Glutamatergic neuron (in vitro differentiated cells): ENCODE data around the gene SLX9. TPM values are rescaled to one million over a fixed set of nuclear protein-coding genes. Genes with fewer than 3 reads are reported as not detected.
A peak's percentile ranks its signal among the peaks of the same experiment; 100 is the strongest.

Source experiments
- DNase-seq: peaks from one replicate; pipeline ENCODE4 v3.0.0; 2022
- H3K27ac Mint-ChIP-seq: one replicate; pipeline ENCODE4 v1.8.0; 2020; ENCODE audit warnings: mild to moderate bottlenecking, mixed read lengths, inconsistent platforms; ENCODE audit not compliant: unreplicated experiment
- H3K27me3 Mint-ChIP-seq: one replicate; pipeline ENCODE4 v1.8.0; 2020; ENCODE audit warnings: mild to moderate bottlenecking, moderate library complexity, mixed read lengths, inconsistent platforms; ENCODE audit not compliant: unreplicated experiment
- H3K36me3 Mint-ChIP-seq: one replicate; pipeline ENCODE4 v1.8.0; 2020; ENCODE audit warnings: mild to moderate bottlenecking, mixed read lengths, inconsistent platforms; ENCODE audit not compliant: unreplicated experiment
- H3K4me1 Mint-ChIP-seq: one replicate; pipeline ENCODE4 v1.8.0; 2020; ENCODE audit warnings: mild to moderate bottlenecking, low read depth, mixed read lengths, inconsistent platforms; ENCODE audit not compliant: unreplicated experiment
- H3K4me3 Mint-ChIP-seq: one replicate; pipeline ENCODE4 v1.8.0; 2020; ENCODE audit warnings: mild to moderate bottlenecking, mixed read lengths, inconsistent platforms; ENCODE audit not compliant: unreplicated experiment
- H3K9me3 Mint-ChIP-seq: one replicate; pipeline ENCODE4 v1.8.0; 2020; ENCODE audit warnings: mild to moderate bottlenecking, moderate library complexity, mixed read lengths, inconsistent platforms; ENCODE audit not compliant: unreplicated experiment
- total RNA-seq: library from RNA; stranded (reverse); fragmentation: NEBNext Ultra II Directional; extraction: Animal tissue kit (Norgen Biotek cat#: 25700); gene quantifications from one replicate; pipeline ENCODE4 v1.2.1, GENCODE V29; 2021; ENCODE audit not compliant: unreplicated experiment
- TF ChIP-seq, protein P1 (sequence below): fragments of 200-600 bp; sonication (generic); IDR thresholded peaks from one replicate; pipeline ENCODE4 v1.5.0; 2021; ENCODE audit not compliant: partially characterized antibody, unreplicated experiment

SLX9 gene
- total RNA-seq, 1 donor from 2014 or later = 30.7 TPM

DNA sequence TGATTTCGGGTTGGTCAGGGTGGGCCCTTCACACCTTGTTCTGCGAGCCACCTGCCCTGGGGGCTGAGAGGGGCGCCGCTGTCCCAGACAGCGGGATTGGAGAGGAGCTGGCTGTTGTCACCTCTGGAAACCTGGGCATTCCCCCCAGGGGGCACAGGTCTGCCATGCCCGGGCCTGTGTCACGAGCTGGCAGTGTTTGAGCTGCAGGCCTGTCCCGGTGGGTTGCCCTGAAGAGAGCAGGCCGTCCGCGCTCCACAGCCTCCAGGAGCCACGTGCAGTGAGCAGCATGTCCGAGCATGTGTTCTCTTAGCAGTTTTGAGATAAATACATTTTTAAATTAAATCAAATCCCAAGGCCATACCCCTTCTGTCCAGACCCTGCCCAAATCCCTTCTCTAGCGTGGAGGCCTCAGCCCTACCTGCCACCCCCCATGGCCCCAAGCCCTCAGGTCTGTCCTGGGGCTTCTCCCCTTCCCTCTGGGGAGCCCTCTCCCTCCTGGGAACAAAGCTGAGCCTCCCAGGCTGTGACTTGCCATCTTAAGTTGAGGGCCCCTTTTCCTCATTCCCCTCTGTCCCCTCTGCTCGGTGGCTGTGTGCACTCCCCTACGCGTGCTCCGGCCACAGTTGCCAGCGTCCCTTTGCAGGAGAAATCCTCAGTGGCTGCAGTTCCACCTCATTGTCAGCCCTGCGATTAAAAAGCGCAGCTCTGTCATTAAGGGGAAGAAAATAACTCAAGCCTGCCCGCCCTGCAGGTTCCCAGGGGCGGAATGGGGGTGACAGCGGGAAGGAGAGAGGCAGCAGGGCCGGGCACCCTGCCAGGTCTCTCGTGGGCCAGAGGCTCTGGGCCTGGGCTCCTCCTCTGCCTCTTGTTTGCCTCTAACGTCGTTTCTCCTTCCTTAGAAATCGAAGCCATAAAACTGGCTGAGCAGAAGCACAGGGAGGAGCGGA is 26.6 kb downstream of the SLX9 start:
- H3K4me3 Mint-ChIP-seq = no peak overlapping the region
- H3K9me3 Mint-ChIP-seq = peaks cover 2% of the 10 kb centered on the region
- no peak for DNase-seq
- H3K36me3 Mint-ChIP-seq = no peaks in the 10 kb centered on the region
- peaks cover 15% of the 10 kb centered on the region for H3K27me3 Mint-ChIP-seq
- peaks cover 47% of the 10 kb centered on the region for H3K4me1 Mint-ChIP-seq
- TF ChIP-seq, protein P1, sequence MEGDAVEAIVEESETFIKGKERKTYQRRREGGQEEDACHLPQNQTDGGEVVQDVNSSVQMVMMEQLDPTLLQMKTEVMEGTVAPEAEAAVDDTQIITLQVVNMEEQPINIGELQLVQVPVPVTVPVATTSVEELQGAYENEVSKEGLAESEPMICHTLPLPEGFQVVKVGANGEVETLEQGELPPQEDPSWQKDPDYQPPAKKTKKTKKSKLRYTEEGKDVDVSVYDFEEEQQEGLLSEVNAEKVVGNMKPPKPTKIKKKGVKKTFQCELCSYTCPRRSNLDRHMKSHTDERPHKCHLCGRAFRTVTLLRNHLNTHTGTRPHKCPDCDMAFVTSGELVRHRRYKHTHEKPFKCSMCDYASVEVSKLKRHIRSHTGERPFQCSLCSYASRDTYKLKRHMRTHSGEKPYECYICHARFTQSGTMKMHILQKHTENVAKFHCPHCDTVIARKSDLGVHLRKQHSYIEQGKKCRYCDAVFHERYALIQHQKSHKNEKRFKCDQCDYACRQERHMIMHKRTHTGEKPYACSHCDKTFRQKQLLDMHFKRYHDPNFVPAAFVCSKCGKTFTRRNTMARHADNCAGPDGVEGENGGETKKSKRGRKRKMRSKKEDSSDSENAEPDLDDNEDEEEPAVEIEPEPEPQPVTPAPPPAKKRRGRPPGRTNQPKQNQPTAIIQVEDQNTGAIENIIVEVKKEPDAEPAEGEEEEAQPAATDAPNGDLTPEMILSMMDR = no peak
- H3K27ac Mint-ChIP-seq = peak overlapping the region; percentile 88

DNA sequence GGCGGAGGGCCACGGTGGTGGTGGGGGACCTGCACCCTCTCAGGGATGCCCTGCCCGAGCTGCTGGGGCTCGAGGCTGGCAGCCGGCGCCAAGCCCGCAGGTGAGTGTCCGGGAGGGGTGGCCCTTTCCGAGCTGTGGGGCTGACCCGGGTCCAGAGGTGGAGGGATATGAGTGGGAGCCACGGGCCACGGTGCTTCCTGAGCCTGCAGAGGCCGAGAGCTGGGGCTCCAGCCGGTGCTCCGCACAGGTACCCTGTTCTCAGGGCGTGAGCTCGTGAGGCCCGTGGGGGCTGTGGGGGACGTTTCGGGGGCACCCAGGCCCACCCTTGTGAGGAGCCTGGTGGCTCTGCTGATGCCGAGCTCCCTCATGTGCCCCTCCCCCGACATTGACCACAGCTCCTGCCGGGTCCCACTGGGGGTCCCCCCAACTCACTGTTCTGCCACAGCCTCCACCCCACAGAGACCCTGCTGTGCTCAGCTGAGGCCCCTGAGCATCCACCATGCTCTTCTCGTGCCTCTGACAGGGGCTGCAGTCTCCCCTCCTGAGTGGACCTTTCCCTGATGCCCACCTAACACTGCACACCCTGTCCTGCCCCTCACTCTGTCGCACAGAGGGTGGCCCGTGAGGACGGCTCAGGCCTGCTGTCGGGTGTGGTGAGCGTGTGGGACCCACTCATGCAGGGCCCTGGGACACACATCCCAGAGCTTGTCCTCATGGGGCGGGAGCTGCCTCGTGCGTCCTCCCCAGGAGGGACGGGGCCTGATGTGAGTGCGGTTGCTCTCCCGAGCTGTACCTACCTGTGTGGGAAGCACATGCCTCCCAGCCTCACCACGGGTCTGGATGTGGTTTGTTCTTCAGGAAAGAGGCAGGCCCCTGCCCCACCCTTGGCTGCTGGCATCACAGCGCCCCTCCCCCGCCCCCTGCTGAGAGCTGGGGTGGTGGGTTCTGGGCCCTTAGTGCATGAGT is 27.5 kb downstream of the SLX9 start:
- peaks cover 48% of the 10 kb centered on the region for H3K4me1 Mint-ChIP-seq
- no peaks in the 10 kb centered on the region for H3K36me3 Mint-ChIP-seq
- no peak for DNase-seq
- no peak overlapping the region for H3K4me3 Mint-ChIP-seq
- peaks cover 2% of the 10 kb centered on the region for H3K9me3 Mint-ChIP-seq
- TF ChIP-seq, protein P1 = no peak
- H3K27ac Mint-ChIP-seq = no peak overlapping the region
- peaks cover 15% of the 10 kb centered on the region for H3K27me3 Mint-ChIP-seq

DNA sequence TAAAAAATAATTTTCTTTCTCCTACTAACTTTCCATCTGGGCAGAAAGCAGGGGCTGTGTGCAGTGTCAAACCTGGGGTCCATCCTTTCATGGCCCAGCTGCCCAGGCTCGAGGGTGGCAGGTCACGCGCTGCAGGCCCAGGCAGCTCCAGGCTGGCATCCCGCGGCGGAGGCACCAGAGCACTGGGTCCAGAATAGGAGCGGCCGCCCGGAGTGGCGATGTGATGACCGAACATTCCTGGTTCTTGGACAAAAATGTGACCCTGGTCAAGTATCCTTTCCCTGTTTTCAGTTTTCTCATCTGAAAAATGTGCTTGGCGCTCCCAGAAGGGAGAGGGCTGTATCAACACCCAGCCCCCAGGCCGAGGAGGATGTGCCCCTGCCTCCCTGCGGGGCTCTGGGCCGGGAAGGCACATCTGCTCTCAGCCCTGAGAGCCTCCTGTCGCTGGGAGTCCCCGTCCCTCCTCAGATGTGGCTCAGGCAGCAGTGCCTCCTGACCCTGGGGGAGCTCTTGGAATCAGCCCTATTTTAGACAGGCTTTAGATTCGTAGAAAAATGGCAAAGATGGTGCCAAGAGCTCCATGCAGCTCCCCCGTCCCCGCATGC is 29.3 kb downstream of the SLX9 start:
- Mint-ChIP-seq H3K27me3 (peaks cover 18% of the 10 kb centered on the region), H3K4me3 (peak overlapping the region; percentile 76), H3K4me1 (peaks cover 49% of the 10 kb centered on the region), H3K27ac (peak overlapping the region; percentile 94), H3K36me3 (peaks cover 4% of the 10 kb centered on the region), H3K9me3 (peaks cover 8% of the 10 kb centered on the region)
- peak; percentile 69 for DNase-seq
- TF ChIP-seq, protein P1 = no peak

DNA sequence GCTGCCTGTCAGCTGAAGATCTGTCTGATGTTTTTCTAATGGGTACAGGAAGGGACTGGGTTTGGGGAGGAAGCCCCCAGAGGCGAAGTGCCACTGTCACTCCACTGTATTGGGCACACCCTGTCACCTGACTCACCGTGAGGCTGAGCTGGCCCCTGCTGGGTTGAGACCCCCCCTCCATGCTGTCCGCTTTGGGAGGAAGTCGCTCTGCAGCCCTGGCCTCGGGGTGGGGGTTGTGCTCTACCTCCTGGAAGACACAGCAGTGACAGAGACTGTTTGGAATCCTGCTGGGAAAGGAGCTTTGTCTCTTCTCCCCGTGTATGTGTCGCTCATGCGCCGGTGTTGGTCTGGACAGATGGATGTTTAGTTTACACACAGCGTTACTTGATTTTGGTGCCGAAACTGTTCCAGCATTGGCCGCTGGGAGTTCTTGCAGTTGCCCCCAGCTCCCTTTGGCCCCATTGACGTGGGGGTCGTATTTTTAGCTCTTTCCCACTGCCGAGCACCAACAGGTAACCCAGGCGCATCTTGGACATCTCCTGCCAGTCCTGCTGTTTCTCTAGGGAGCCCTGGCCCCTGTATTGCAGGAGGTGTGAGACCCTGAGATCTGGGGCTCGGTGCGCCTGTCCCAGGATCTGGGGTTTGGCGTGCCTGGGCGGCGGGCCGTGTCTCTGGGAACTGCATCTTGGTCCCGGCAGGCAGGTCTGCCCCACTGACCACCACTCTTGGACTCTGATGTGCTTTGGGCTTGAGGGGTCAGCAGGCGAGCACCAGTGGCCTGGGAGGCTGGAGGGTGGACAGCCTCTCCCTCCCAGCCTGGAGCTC is 30.3 kb downstream of the SLX9 start:
- peaks cover 42% of the 10 kb centered on the region for H3K4me1 Mint-ChIP-seq
- H3K27me3 Mint-ChIP-seq = peaks cover 18% of the 10 kb centered on the region
- H3K9me3 Mint-ChIP-seq = peaks cover 8% of the 10 kb centered on the region
- peaks cover 4% of the 10 kb centered on the region for H3K36me3 Mint-ChIP-seq
- H3K4me3 Mint-ChIP-seq = peak overlapping the region; percentile 76
- TF ChIP-seq, protein P1 = no peak
- no peak for DNase-seq
- peak overlapping the region; percentile 94 for H3K27ac Mint-ChIP-seq
